GM04503 (cell line): ENCODE measurements around the gene MEIKIN.
A peak's percentile ranks its signal among the peaks of the same experiment; 100 is the strongest.
"Not testable (repeated sequence)": the region's sequence is repeated elsewhere in the genome, so short reads cannot be mapped to it uniquely, and the experiment has no call there.

ENCODE experiments used
- DNase-seq: peaks from one replicate; pipeline ENCODE4 v3.0.0-alpha.2; 2012; ENCODE audit warnings: low read depth

MEIKIN gene

GRCh38 chr5:131906668-131907067 is 38.8 kb downstream of the MEIKIN start:
- DNase-seq: no peak

- not testable (repeated sequence) for DNase-seq
These were observed 43.2 kb downstream of the MEIKIN start for GRCh38 chr5:131902266-131902665.

- no peak for DNase-seq
These were observed 45.8 kb downstream of the MEIKIN start for GRCh38 chr5:131899686-131900085.

GRCh38 chr5:131883984-131884383 is 61.5 kb downstream of the MEIKIN start:
- DNase-seq: no peak

- no peak for DNase-seq
These were observed 65.8 kb downstream of the MEIKIN start for GRCh38 chr5:131879705-131880104.

GRCh38 chr5:131877873-131878272 is 67.6 kb downstream of the MEIKIN start:
- no peak for DNase-seq

GRCh38 chr5:131871251-131871650 is 74.2 kb downstream of the MEIKIN start:
- not testable (repeated sequence) for DNase-seq

GRCh38 chr5:131867524-131867923 is 77.9 kb downstream of the MEIKIN start:
- no peak for DNase-seq

- DNase-seq: no peak
These were observed 81.8 kb downstream of the MEIKIN start for GRCh38 chr5:131863700-131864099.

- DNase-seq: no peak
These were observed 88.1 kb downstream of the MEIKIN start for GRCh38 chr5:131857388-131857787.

GRCh38 chr5:131855452-131855851 is 90.0 kb downstream of the MEIKIN start:
- DNase-seq: no peak

- DNase-seq: no peak
These were observed 91.3 kb downstream of the MEIKIN start for GRCh38 chr5:131854134-131854533.

- DNase-seq: no peak
These were observed 96.8 kb downstream of the MEIKIN start for GRCh38 chr5:131848662-131849061.

GRCh38 chr5:131846536-131846935 is 98.9 kb downstream of the MEIKIN start:
- no peak for DNase-seq

GRCh38 chr5:131845828-131846227 is 99.6 kb downstream of the MEIKIN start:
- no peak for DNase-seq

- DNase-seq: not testable (repeated sequence)
These were observed 102.5 kb downstream of the MEIKIN start for GRCh38 chr5:131842971-131843370.

GRCh38 chr5:131832702-131833101 is 112.8 kb downstream of the MEIKIN start:
- not testable (repeated sequence) for DNase-seq

- DNase-seq: no peak
These were observed 120.0 kb downstream of the MEIKIN start for GRCh38 chr5:131825404-131826013.

- DNase-seq: no peak
These were observed 120.8 kb downstream of the MEIKIN start for GRCh38 chr5:131824631-131825030.

- DNase-seq: peak; percentile 19
These were observed 124.2 kb downstream of the MEIKIN start for GRCh38 chr5:131821221-131821620.

- no peak for DNase-seq
These were observed 127.3 kb downstream of the MEIKIN start for GRCh38 chr5:131818001-131818724.

- DNase-seq: peak; percentile 47
These were observed 130.5 kb downstream of the MEIKIN start for GRCh38 chr5:131814990-131815389.

GRCh38 chr5:131812371-131813160 is 132.9 kb downstream of the MEIKIN start:
- DNase-seq: no peak
